HG03196 (cell line): ENCODE measurements around the gene IL22RA1.

Experiments used
- ATAC-seq: cut with Tn5 transposase; IDR thresholded peaks from one replicate; pipeline ENCODE4 v1.9.1; 2021; ENCODE audit not compliant: unreplicated experiment

The IL22RA1 gene

GRCh38 chr1:24142546-24143534 is at the start of gene IL22RA1:
TSS of gene IL22RA1 (minus strand) at chr1:24143140. CDS start at chr1:24143082, 58 bp downstream.
- no peak for ATAC-seq

- ATAC-seq: peak; percentile 29
These were observed 48.9 kb upstream of the IL22RA1 start for GRCh38 chr1:24191860-24192259.

- peak; percentile 49 for ATAC-seq
These were observed 48.1 kb upstream of the IL22RA1 start for GRCh38 chr1:24190983-24191461.

- ATAC-seq: no peak
These were observed 46.6 kb upstream of the IL22RA1 start for GRCh38 chr1:24189528-24189927.

- no peak for ATAC-seq
These were observed 44.3 kb upstream of the IL22RA1 start, which contains the start of gene IFNLR1 for GRCh38 chr1:24186993-24187790. TSS of gene IFNLR1 (minus strand) at chr1:24187289. CDS start at chr1:24187248, 41 bp downstream.

GRCh38 chr1:24186711-24186992 is 43.7 kb upstream of the IL22RA1 start:
- ATAC-seq: no peak

- ATAC-seq: no peak
These were observed 43.2 kb upstream of the IL22RA1 start for GRCh38 chr1:24186031-24186710.

GRCh38 chr1:24185076-24185475 is 42.1 kb upstream of the IL22RA1 start:
- no peak for ATAC-seq

GRCh38 chr1:24182061-24182460 is 39.1 kb upstream of the IL22RA1 start:
- ATAC-seq: no peak

GRCh38 chr1:24181619-24182018 is 38.7 kb upstream of the IL22RA1 start:
- no peak for ATAC-seq

GRCh38 chr1:24180676-24181075 is 37.7 kb upstream of the IL22RA1 start:
- ATAC-seq: no peak

- no peak for ATAC-seq
These were observed 36.4 kb upstream of the IL22RA1 start for GRCh38 chr1:24179251-24179840.

GRCh38 chr1:24178407-24178806 is 35.5 kb upstream of the IL22RA1 start:
- no peak for ATAC-seq

- no peak for ATAC-seq
These were observed 34.2 kb upstream of the IL22RA1 start for GRCh38 chr1:24177161-24177560.

GRCh38 chr1:24175033-24175755 is 32.3 kb upstream of the IL22RA1 start:
- ATAC-seq: no peak

- no peak for ATAC-seq
These were observed 31.0 kb upstream of the IL22RA1 start for GRCh38 chr1:24173638-24174575.

- no peak for ATAC-seq
These were observed 29.7 kb upstream of the IL22RA1 start for GRCh38 chr1:24172598-24172997.

GRCh38 chr1:24169286-24169685 is 26.3 kb upstream of the IL22RA1 start:
- no peak for ATAC-seq

GRCh38 chr1:24168245-24168644 is 25.3 kb upstream of the IL22RA1 start:
- no peak for ATAC-seq
